ENCODE results near the gene LRRC3C.
"Not testable (repeated sequence)": the region's sequence is repeated elsewhere in the genome, so short reads cannot be mapped to it uniquely, and the experiment has no call there.

The LRRC3C gene

DNA sequence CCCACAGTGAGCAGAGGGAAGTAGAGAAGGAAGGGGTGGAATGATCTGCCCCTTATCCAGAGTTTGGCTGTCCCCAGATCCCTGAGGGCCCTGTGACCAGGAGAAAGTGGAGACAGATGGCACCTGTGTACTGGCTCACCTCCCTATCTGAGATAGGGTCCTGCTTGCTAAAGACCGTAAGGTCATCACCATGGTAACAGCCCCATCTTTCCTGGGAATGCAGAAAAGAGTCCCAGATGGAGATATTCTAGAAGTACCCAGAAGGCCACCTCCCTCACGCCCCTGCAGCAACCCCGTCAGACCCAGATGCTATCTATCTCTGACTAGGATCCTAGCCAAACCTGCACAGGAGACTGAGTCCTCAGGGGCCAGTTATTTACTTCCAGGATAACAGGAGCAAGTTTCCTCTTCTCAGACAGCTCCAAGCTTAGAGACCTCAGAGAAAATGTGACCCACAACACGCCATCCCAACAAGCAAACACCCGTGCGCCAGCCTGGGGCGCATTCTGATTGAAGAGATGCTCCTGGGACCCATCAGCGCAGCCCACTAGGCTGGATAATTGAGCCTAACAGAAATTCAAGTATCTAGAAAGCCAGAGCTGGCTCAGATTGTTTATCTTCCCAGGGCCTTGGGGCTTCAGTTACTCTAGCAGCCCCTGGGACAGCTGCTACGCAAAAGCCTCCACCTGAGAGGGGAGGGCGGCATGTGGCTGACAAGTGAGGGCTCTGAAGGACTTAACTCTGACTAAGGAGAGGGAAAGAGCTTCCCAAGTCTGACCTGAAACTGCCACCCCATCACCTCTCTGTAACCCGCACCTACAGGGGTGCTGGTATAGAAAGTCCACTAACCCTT lies 2.0 kb upstream of the LRRC3C start:
- DNase-seq = no peak

DNA sequence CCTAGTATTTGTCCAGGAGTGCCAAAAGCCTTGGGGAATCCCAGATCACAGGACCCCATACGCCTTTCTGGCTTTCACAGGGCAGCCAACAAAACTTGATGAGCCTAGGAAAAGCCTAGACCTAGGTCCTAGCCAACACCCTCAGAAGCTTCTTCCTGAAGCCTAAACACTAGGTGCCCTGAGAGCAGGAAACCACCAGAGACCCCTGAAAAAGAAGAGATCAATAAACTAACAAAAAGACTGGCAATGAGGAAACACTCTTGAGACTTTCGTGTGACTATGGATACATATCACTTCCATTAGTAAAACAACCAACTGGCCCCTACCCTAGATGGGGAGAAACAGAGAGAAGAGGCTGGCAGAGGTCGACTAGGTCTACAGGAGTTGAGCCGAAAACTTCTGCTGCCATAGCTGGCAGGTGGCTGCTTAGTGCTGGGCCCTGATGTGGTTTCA lies 1.4 kb upstream of the LRRC3C start:
- no peak for DNase-seq

DNA sequence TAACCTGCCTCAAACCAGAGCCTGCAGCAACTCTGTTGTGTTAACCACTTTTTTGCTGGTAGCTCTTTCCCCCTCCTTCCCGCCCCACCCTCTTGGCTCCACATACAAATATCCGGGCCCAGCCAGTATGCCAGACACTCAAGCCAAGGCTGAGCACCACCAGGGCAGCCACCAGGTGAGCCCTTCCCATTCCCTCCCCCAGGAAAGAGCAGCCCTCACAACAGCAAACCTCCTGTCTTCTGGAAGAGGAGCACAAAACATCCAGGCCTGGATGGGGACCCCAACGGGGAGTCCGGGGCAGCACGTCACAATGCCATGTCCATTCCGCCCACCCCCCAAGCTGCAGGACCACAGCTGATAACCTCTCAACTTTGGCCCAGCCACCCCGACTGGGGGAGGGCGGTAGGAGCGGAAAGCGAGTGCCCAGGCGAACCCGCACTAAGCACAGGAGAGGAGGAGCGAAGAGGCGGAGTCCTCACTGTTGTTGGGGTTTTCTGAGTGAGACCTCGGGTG lies 888 bp upstream of the LRRC3C start:
- DNase-seq = peak; percentile 61

DNA sequence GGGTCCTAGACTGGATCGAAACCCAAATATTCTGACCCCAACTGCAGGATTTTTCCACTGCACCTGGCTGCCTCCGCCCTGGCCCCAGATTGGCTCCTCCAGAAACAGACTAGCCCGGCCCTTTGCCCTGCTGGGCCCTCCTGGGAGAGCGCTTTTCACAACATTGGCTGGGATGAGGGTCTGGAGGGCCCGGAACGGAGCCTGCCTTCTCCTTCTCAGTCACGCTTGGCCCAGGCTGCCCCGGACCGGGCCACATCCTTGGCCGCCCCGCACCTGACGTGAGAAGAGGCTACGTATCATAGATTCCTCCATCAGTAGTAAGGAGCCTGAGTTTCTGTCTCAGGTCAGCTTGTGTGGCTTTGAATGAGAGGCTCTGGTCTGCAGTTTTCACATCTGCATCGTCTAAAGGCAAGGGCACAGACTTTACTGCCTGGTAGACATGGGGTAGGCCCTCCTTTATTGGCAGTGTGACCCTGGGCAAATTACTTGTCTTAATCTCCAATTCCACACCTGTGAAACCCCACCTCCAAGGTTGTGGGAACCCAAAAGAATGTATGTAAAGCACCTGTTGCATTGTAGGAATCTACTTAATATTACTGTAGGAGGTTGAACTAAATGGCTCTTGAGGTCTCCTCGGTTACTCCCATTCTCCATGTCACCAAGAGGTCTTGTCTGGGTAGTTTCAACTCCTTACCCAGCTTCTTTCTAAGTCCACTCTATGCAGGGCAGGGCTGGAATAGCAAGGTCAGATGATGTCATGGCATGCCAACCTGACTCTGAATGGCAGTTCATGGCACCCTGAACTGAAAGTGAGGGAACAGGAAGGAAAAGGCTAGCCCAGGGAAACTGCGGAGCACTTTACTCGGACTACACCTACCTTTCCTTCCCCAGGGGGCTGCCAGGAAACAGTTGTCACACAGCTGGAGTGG lies 661 bp downstream of the LRRC3C start:
- DNase-seq = no peak

DNA sequence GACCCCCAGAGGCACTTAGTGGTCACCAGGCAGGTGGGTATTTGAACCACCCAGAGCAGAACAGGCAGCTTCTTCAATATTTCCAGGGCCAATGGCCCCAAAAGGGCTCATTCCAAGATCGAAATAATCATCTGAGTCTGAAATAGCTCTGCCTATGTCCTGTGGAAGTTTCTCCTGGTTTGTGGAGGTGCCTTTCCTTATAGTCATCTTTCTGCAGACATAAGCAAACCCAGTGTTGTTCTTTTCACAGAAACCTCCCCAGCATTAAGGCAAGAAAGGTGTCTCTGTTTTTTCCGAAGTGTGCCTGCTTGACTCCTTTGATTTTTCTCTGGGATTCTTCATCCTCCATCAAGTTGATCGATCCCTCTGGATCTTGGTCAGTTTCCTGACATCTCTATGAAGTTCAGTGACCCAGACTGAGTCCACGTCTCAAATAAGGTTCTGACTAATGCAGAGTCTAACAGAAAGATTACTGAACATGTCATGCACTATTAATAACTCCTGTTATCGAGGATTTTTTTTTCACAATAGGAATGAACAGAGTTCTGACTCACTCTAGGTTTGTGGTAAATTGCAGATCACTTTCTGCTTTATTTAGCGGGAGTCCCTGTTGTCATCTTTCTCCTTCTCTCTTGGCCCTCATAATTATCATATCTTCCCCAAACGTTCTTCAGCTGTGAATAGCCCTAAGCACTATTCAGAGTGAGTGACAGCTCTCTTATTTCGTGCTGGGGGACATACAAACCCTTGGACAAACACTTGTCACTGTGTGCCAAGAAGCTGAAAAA lies 1.5 kb downstream of the LRRC3C start:
- no peak for DNase-seq

DNA sequence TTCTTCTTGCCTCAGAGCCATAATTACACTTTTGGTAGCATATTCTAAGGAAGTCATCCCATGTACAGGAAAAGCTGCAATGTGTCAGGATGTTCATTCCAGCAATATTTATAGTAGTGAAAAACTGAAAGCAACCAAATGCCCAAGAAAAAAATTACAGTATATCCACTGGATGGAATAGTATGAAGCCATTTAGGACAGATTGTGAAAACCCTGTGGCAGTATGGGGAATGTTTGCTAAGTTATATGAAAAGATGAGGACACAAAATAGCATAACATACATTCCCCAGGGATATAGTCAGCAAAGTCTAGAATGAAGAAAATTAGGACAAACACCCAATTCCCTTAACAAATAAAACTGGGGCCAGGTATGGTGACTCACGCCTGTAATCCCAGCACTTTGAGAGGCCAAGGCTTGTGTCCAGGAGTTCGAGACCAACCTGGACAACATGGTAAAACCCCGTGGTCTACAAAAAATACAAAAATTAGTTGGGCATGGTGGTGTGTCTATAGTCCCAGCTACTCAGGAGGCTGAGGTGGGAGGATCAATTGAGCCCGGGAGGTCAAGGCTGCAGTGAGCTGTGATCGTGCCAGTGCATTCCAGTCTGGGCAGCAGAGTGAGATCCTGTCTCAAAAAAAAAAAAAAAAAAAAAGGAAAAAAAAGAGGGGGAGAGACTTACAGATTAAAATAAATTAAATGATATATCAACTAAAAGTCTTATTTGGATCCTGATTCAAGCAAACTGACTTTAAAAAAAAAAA lies 2.3 kb downstream of the LRRC3C start:
- DNase-seq = no peak

DNA sequence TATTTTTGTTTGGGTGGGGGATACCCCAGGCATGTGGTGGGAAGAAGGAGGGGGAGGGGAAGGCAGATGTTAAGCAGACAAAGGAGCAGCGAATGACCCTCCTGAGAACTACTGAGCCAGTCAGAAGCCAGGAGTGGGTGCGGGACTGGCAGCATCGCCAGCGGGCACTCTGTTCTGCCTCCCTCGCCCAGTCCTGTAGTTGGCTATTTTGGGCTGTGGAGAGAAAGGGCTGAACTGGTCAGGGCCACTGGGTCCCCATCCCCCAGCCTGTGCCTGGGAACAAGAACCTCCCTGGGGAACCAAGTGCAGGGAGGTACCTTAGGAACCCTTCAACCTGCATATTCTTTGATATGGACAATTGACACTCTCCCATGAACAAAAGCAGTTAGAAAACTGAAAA lies 6.4 kb downstream of the LRRC3C start:
- no peak for DNase-seq

DNA sequence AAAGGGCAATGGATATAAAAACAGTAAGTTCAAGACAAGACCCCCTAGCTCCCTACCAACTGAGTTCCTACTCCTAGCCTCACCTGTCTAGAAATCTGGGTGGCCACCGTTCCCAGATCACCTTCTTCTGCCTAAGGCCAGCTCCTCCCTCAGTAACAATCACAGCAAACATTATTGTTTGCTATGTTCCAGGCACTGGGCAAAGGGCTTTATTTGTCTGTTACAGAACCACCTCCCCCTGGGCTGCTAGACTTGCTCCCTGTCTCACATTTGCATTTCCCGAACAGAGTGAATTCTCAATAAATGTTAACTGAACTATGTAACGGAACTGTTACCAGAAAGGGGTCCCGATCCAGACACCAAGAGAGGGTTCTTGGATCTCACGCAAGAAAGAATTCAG lies 6.8 kb downstream of the LRRC3C start:
- no peak for DNase-seq

DNA sequence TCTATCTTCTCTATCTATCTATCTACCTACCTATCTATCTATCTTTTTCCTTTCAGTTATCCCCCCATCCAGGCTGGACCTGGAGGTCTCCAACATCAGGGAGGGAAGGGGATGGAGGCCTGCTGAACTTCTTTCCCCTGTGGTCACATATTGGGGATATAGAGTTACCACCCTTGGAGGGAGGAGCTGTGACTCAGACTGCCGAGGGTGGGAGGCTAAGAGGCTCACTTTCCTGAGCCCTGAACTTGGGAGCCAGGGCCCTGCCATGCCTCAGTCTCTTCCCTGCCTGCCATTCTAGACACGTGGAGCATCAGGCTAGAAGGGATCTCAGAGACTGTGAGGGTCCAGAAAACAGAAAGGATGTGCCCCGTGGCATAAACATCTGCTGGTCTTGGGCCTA lies 8.4 kb downstream of the LRRC3C start:
- no peak for DNase-seq

DNA sequence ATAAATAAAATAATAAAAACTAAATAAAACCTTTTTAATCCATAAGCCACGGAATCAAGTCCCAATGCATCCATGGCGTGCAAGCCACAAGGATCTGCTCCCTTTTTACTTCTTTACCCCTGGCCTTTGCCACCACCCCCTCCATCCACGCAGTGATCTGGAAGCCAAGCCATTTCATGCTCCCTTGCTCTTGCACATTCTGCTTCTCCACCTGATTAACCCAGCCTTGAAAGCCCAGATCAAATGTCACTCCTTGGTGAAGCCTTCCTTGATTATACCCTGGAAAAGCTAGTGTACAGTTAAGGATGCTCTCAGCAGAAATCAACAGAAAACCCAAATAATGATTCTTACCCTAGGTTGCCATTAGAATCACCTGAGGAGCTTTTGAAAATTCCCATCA lies 9.9 kb downstream of the LRRC3C start:
- no peak for DNase-seq

DNA sequence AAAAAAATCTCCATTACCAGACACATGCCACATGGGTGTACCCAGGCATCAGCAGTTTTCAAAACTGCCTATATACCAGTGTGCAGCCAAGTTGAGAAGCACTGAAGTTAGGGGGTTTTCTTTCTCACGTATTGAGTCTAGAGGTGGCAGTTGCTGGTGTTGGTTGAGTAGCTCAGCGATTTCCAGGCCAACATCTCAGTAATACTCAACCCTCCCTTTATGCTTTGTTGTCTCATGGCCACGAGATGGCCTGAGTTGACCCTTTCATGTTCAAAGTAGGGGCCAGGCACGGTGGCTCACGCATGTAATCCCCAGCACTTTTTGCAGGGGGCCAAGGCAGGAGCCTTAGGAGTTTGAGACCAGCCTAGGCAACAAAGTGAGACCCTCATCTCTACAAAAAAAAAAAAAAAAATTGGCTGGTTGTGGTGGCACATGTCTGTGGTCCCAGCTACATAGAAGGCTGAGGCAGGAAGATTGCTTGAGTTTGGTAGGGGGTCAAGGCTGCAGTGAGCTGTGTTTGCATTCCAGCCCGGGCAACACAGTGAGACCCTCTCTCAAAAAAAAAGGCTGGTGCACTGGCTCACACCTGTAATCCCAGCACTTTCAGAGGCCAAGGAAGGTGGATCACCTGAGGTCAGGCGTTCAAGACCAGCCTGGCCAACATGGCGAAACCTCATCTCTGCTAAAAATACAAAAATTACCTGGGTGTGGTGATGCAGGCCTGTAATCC lies 10.8 kb downstream of the LRRC3C start:
- no peak for DNase-seq

DNA sequence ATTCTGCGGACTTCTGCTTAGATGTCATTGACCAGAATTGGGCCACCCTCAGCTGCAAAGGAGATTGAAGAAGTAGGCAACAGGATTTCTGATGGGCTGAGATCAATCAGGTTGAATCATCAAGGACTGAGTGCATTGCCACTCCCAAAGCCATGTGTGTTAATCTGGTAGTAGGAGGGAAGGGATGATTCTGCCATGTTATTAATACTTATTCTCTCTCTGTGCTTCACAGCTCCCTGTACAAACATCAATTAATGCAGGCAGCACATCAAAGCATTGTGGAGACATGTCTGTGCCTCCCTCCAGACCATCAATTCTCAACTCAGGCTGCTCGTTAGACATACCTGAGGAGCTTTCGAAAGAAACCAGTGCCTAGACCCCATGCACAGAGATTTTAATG lies 11.6 kb downstream of the LRRC3C start:
- DNase-seq = no peak

DNA sequence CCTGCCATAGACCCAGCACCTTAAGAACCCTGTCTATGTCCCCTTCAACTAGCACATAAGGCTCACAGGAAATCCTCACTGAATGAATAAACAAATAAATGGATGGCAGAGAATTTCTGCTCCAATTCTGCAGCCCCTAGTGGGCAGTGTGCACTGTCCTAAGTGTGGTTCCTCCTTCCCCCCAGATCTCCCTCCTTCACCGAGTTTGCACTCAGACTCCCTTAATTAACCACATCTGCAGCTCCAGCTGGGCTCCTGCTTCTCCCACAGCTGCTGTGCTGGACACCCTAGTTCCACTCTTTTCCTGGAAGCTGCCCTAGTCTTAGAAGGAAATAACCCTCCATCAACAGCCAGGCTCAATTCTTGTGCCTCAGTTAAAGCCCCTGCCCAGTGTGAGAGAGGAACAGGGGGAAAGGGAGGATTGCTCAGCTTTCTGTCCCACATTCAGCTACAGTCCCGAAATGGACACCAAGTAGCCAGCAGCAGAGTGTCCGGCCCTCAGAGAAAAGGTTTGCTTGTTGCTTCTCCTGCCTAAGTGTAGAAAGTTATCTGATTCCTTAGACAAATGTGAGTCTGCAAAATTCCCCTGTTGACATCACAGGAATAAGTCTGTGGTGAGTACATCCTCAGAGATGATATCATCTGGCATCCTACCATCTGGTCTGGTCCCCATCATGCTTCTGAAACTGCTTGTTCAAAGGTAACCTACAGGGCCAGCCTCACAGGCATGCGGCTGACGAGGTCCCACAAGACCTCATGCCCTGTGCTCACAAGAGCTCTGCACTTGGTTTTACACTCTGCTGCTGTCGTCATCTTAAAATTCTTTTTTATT lies 12.3 kb downstream of the LRRC3C start:
- DNase-seq = no peak

DNA sequence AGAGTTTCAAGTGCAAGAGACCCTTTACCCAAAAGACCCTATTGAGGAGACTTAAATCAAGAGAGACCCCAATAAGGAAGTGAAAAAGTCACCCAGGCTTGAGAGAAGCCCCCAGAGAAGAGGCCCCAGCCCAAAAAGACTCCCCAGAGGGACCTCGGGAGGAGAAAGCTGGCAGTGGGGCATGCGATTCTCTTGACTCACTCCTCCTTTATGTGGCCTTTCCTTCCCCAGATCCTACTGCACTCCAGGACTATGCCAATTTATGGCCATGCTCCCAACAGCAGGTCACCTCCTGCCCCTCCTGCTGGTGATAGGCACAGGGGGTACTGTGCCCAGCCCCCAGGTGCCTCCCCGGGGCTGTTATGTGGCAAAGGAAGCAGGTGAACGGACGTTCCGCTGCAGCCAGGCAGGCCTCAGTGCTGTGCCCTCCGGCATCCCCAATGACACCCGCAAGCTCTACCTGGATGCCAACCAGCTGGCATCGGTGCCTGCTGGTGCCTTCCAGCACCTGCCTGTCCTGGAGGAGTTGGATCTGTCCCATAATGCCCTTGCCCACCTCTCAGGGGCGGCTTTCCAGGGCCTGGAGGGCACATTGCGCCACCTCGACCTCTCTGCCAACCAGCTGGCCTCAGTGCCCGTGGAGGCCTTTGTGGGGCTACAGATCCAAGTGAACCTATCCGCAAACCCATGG lies 16.3 kb downstream of the LRRC3C start:
- DNase-seq = no peak

DNA sequence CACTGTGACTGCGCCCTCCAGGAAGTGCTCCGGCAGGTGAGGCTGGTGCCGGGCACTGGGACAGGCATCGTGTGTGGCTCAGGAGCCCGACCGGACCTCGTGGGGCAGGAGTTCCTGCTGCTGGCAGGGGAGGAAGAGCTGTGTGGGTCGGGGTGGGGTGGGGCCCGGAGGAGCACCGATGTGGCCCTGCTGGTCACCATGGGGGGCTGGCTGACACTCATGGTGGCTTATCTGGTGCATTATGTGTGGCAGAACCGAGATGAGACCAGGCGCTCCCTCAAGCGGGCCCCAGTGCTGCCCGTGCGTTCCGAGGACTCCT lies 16.8 kb downstream of the LRRC3C start:
- DNase-seq = no peak

DNA sequence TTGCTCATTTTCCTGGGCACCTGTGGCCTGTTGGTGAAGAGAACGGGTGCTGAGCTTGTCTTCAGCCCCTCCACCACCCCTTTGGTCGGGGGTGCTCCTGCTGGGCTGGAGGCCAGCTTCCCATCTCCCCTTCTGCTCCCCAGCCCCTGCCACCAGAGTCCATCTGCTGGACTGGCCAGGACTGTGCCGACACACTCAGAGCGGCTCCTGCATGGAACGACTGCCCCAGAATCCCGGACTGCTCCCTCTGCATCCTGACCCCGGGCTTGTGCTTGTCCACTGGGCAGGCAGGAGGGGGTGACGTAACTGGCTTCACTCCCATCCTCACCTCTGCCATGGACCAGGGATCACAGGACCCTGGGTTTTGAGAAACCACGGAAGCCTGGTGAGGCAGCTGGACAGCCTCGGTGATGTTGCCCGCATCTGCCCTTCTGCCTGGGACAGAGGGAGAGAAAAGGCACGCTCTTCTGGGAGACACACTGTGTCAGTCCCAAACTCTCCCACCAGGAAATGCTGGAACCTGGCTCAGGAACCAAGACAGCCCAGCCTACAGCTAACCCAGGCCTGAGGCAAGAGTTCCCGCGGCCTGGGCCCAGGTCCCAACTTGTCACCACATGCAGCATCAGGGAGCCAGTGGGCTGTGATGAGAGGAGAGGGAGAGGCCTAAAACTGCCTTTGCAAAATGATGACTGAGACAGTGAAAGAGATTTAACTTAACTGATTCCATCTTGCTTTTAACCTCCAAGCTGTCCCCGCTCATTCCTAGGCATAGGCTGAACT lies 19.2 kb downstream of the LRRC3C start:
- no peak for DNase-seq

DNA sequence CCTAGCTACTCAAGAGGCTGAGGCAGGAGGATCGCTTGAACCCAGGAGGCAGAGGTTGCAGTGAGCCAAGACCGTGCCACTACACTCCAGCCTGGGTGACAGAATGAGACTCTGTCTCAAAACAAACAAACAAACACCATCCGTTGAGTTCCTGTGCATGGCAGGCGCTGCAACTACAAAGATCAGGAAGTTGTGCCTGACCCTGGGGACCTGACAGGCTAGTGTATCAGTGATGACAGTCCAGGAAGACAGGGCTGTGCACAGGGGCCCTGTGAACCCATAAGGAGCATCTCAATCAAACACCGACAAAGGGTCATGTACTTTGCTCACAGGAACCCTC lies 20.9 kb downstream of the LRRC3C start:
- DNase-seq = not testable (repeated sequence)

DNA sequence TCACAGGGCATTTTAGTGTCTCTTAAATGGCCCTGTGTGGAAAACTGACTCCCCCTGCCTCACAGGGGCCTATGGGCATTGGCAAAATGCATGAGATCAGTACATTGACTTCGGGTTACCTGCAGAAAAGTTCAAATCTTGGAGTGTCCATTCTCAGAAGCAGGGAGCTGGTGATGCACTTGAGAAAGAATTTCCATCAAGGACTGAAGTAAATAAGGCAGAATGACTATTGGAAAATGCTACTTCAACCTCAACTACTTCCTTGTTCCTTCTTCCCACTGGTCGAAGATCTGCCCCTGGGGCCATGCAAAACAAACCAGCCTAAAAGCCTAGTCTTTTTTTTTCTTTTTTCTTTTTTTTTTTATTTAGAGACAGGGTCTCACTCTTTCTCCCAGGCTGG lies 21.5 kb downstream of the LRRC3C start:
- DNase-seq = no peak

DNA sequence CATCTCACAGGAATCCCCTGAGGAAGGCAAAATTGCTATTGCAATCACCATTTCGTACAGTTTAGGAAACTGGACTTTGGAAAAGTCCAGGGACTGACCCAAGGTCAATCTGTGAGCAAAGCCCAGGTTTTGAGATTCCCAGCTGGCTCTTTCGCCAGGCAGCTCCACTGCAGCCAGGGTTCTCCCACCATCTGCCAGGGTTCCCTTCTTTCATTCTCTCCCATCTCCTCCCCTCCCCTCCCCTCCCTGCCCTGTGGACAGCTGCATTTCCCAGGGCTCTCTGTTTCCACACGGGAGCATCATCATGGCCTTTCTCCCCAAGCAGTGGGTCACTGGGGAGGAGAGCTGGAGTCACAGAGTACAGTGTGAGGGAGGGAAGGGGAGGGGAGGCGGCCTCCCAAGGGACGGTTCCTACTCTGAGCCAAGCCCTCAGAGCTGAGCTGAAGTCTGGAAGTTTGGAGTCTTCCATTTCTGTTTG lies 23.4 kb downstream of the LRRC3C start:
- DNase-seq = no peak

Data from activated T-cell treated with anti-CD3 and anti-CD28 coated beads, Interleukin-2, amount 50 U/mL, for 1 hour (primary cell).